ENCODE results near the gene POPDC2. TPM values are rescaled to one million over a fixed set of nuclear protein-coding genes. Genes with fewer than 3 reads are reported as not detected.
A peak's percentile ranks its signal among the peaks of the same experiment; 100 is the strongest.
"Not testable (repeated sequence)": the region's sequence is repeated elsewhere in the genome, so short reads cannot be mapped to it uniquely, and the experiment has no call there.

Gene POPDC2
- total RNA-seq, 2 donors from 2014 or later: 6.6 to 7.2 TPM

DNA sequence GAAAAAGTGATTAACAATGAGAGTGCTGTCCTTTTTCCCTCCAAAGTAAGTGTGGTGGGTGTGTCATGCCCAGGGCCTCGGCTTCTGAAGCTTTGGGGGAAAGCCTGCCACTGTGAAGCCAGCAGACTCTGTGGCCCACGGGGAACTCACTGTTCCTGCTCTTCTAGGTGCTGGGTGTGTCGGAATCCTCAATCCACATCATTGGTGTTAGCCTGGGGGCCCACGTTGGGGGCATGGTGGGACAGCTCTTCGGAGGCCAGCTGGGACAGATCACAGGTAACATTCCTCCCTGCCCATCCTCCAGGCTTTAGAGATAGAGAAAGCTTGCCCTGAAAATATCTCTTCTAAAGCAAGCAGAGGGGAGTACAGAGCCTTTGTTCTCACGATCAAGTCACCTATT is 51.1 kb downstream of the POPDC2 start:
- Mint-ChIP-seq H3K4me3 (no peak overlapping the region), H3K27ac (no peak overlapping the region), H3K4me1 (ENCODE audit: low read depth) (peaks cover 9% of the 10 kb centered on the region), H3K27me3 (ENCODE audit: low read depth) (peaks cover 56% of the 10 kb centered on the region), H3K36me3 (ENCODE audit: insufficient read depth in 2 of 2) (no peaks in the 10 kb centered on the region), H3K9me3 (no peaks in the 10 kb centered on the region)
- DNase-seq: no peak
- no peak for ATAC-seq (replicated peaks in 1 of 2)

DNA sequence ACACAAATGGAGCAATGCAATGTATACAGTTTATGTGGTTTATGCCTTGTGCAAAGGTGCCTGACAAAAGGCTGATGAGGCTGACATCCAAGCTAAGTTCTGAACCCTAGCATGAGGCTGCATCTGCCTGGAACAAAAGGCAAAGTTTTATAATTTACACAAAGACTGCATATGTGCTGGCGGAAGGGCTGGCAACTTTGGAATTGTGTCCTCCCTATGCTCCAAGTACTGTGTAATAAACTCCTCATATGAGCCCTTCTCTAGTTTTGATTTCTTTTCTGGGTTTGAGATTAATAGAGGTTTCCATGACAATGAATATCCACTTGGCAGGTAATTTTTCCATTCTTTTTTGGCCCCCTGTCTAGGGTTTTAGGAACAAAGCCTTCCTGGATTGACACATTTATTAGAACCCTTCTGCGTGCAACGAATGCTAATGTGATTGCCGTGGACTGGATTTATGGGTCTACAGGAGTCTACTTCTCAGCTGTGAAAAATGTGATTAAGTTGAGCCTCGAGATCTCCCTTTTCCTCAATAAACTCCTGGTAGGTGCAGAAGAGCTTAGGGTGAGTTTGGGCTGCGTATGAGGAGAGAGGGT is 51.9 kb downstream of the POPDC2 start:
- Mint-ChIP-seq H3K36me3 (ENCODE audit: insufficient read depth in 2 of 2) (no peaks in the 10 kb centered on the region), H3K4me3 (no peak overlapping the region), H3K27ac (no peak overlapping the region)

GRCh38 chr3:119604878-119605277 is 55.5 kb downstream of the POPDC2 start:
- H3K36me3 Mint-ChIP-seq (ENCODE audit: insufficient read depth in 2 of 2): no peaks in the 10 kb centered on the region
- H3K27me3 Mint-ChIP-seq (ENCODE audit: low read depth): peaks cover 35% of the 10 kb centered on the region
- DNase-seq: peak; percentile 7 to 9
- peak; percentile 71 to 78 for ATAC-seq (replicated peaks in 1 of 2)
- H3K9me3 Mint-ChIP-seq: no peaks in the 10 kb centered on the region
- peaks cover 21% of the 10 kb centered on the region for H3K4me1 Mint-ChIP-seq (ENCODE audit: low read depth)
- H3K27ac Mint-ChIP-seq: no peak overlapping the region
- no peak overlapping the region for H3K4me3 Mint-ChIP-seq

More for the DNA sequence above, 51.9 kb downstream of the POPDC2 start:
- peaks cover 9% of the 10 kb centered on the region for H3K4me1 Mint-ChIP-seq (ENCODE audit: low read depth)
- H3K9me3 Mint-ChIP-seq: no peaks in the 10 kb centered on the region
- no peak for DNase-seq
- no peak for ATAC-seq (replicated peaks in 1 of 2)
- H3K27me3 Mint-ChIP-seq (ENCODE audit: low read depth): peaks cover 56% of the 10 kb centered on the region

- H3K27me3 Mint-ChIP-seq (ENCODE audit: low read depth): peaks cover 21% of the 10 kb centered on the region
- no peak overlapping the region for H3K27ac Mint-ChIP-seq
- ATAC-seq (replicated peaks in 1 of 2): no peak
Measured at GRCh38 chr3:119602676-119603075, 57.7 kb downstream of the POPDC2 start.

DNA sequence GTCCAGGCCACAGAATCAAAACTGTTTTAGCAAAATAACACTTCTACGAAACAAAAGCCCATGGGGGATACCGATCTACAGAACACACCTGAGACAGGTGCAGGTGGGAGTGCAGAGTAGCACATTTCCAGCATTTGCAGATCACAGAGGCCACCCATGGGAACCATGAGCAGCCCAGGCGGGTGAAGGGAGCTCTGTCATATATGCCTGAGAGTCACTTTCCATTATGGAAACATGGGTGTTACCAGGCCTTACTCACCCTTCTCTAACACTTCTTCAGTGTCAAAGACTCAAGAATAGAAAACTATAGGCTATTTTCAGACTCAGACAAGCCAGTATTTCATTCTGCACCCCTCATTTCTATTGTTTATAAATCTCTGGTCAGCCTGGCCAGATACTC is 59.2 kb downstream of the POPDC2 start:
- DNase-seq (peak; percentile 9 to 20), ATAC-seq (replicated peaks in 1 of 2) (peak; percentile 58 to 65)
- peaks cover 8% of the 10 kb centered on the region for H3K27me3 Mint-ChIP-seq (ENCODE audit: low read depth)
- H3K4me1 Mint-ChIP-seq (ENCODE audit: low read depth): peaks cover 33% of the 10 kb centered on the region
- H3K9me3 Mint-ChIP-seq: no peaks in the 10 kb centered on the region
- no peak overlapping the region for H3K4me3 Mint-ChIP-seq
- H3K27ac Mint-ChIP-seq: no peak overlapping the region
- H3K36me3 Mint-ChIP-seq (ENCODE audit: insufficient read depth in 2 of 2): no peaks in the 10 kb centered on the region

More at GRCh38 chr3:119602676-119603075, 57.7 kb downstream of the POPDC2 start:
- no peak for DNase-seq
- H3K9me3 Mint-ChIP-seq: no peaks in the 10 kb centered on the region
- no peak overlapping the region for H3K4me3 Mint-ChIP-seq
- no peaks in the 10 kb centered on the region for H3K36me3 Mint-ChIP-seq (ENCODE audit: insufficient read depth in 2 of 2)
- H3K4me1 Mint-ChIP-seq (ENCODE audit: low read depth): peaks cover 28% of the 10 kb centered on the region

DNA sequence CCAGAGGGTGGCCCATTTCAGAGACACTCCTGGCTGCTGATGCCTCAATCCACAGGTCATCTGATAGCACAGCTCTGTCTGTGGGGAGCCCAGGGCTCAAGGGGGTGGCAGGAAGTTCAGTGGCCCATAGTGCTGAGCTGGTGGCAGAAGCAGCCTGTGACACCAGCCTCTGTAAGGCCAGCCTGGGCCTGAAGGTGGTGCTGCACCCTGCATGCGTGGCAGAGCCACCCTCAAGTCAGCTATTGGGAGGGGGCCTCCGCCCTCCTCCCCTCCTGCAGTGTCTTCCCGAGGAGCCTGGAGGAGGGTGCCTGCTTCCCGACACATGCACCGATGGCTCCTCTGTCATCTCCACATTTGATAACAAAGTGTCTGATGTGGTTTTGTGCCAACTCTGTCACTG is 59.7 kb downstream of the POPDC2 start:
- peaks cover 37% of the 10 kb centered on the region for H3K4me1 Mint-ChIP-seq (ENCODE audit: low read depth)
- H3K36me3 Mint-ChIP-seq (ENCODE audit: insufficient read depth in 2 of 2): no peaks in the 10 kb centered on the region
- H3K9me3 Mint-ChIP-seq: no peaks in the 10 kb centered on the region
- no peak overlapping the region for H3K27ac Mint-ChIP-seq
- H3K27me3 Mint-ChIP-seq (ENCODE audit: low read depth): peaks cover 8% of the 10 kb centered on the region
- no peak overlapping the region for H3K4me3 Mint-ChIP-seq
- ATAC-seq (replicated peaks in 1 of 2): peak; percentile 78 to 83
- peak; percentile 61 for DNase-seq

- no peak for DNase-seq
- no peak for ATAC-seq (replicated peaks in 1 of 2)
- no peaks in the 10 kb centered on the region for H3K36me3 Mint-ChIP-seq (ENCODE audit: insufficient read depth in 2 of 2)
- no peak overlapping the region for H3K4me3 Mint-ChIP-seq
- H3K9me3 Mint-ChIP-seq: no peaks in the 10 kb centered on the region
- no peak overlapping the region for H3K27ac Mint-ChIP-seq
- H3K27me3 Mint-ChIP-seq (ENCODE audit: low read depth): peaks cover 8% of the 10 kb centered on the region
- H3K4me1 Mint-ChIP-seq (ENCODE audit: low read depth): peaks cover 29% of the 10 kb centered on the region
Measured at GRCh38 chr3:119599558-119600174, 60.7 kb downstream of the POPDC2 start.

DNA sequence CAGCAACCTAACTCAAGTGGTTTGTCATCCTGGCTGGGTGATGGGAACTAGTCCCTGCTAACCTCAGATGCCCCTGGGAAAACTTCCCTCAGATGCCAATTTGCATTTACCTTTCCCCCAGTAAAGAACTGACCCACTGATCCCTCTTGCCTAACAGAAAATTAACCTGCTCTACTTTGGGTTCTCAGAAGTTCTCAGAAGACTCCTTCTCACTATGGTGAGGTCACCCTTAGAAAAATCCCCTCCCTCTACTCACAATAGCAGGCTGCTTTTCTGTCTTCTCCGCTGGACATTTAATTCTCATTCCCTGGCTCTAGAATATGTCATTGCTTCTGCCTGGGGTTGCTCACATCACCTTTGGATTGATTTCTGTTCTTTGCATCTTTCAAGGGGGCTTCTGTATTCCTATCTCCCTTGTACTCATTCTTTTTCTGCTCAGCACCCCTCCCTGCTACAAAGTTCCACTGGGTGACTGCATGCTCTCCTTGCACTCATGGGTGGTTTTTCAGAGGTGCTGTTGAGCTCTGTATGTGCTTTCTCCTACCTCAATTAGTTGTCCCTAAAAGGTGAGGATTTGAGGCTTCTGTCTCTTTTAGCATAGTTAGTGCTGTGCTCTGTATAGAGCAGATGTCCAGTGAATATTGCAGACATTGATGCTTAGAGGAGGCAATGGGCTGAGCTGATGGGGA is 61.8 kb downstream of the POPDC2 start:
- no peaks in the 10 kb centered on the region for H3K36me3 Mint-ChIP-seq (ENCODE audit: insufficient read depth in 2 of 2)
- H3K27ac Mint-ChIP-seq: peak overlapping the region; percentile 12
- DNase-seq (no peak), ATAC-seq (replicated peaks in 1 of 2) (peak; percentile 50 to 55)
- peak overlapping the region in 1 of 2 donors; percentile 17 for H3K4me3 Mint-ChIP-seq
- no peaks in the 10 kb centered on the region for H3K9me3 Mint-ChIP-seq
- peaks cover 29% of the 10 kb centered on the region for H3K4me1 Mint-ChIP-seq (ENCODE audit: low read depth)
- peaks cover 14% of the 10 kb centered on the region for H3K27me3 Mint-ChIP-seq (ENCODE audit: low read depth)

- no peak for DNase-seq
- Mint-ChIP-seq H3K4me1 (ENCODE audit: low read depth) (peaks cover 29% of the 10 kb centered on the region), H3K27ac (peak within 1 kb of the TSS; percentile 12)
Measured at GRCh38 chr3:119597548-119598288, 62.7 kb downstream of the POPDC2 start, which contains the start of gene PLA1A. TSS of gene PLA1A (plus strand) at chr3:119597885. CDS start at chr3:119597914, 29 bp downstream.

DNA sequence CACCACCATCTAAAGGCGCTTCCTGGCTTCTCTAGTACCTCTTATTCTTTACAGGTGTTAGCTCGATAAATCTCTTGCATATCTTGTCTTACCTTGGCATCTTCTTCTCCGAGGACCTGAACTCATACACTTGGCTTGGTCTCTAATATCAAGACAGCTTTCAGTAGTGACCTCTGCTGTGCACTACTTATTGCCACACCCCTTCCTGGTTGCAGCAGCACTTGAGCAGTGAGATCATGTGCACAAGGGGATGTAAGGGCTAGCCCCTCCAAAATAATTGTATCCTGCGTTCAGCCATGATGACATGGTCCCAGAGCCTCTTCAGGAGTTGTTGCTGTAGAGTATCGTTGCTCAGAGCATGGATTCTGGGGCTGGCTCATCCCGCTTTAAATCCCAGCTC is 64.0 kb downstream of the POPDC2 start:
- ATAC-seq (replicated peaks in 1 of 2): no peak
- peaks cover 27% of the 10 kb centered on the region for H3K4me1 Mint-ChIP-seq (ENCODE audit: low read depth)
- H3K27ac Mint-ChIP-seq: no peak overlapping the region
- H3K4me3 Mint-ChIP-seq: no peak overlapping the region
- H3K27me3 Mint-ChIP-seq (ENCODE audit: low read depth): peaks cover 22% of the 10 kb centered on the region
- no peak for DNase-seq
- H3K36me3 Mint-ChIP-seq (ENCODE audit: insufficient read depth in 2 of 2): no peaks in the 10 kb centered on the region
- no peaks in the 10 kb centered on the region for H3K9me3 Mint-ChIP-seq

More at GRCh38 chr3:119597548-119598288, 62.7 kb downstream of the POPDC2 start, which contains the start of gene PLA1A:
- H3K4me3 Mint-ChIP-seq: peak within 1 kb of the TSS in 1 of 2 donors; percentile 22
- ATAC-seq (replicated peaks in 1 of 2): peak in 1 of 2 donors; percentile 23
- H3K9me3 Mint-ChIP-seq: no peaks in the 10 kb centered on the region
- H3K27me3 Mint-ChIP-seq (ENCODE audit: low read depth): peaks cover 17% of the 10 kb centered on the region
- no peaks in the 10 kb centered on the region for H3K36me3 Mint-ChIP-seq (ENCODE audit: insufficient read depth in 2 of 2)

- H3K4me1 Mint-ChIP-seq (ENCODE audit: low read depth): peaks cover 20% of the 10 kb centered on the region
- H3K4me3 Mint-ChIP-seq: no peak overlapping the region
- H3K27me3 Mint-ChIP-seq (ENCODE audit: low read depth): peaks cover 22% of the 10 kb centered on the region
- no peaks in the 10 kb centered on the region for H3K36me3 Mint-ChIP-seq (ENCODE audit: insufficient read depth in 2 of 2)
- no peaks in the 10 kb centered on the region for H3K9me3 Mint-ChIP-seq
- no peak overlapping the region for H3K27ac Mint-ChIP-seq
- ATAC-seq (replicated peaks in 1 of 2) (no peak), DNase-seq (no peak)
Measured at GRCh38 chr3:119595639-119596334, 64.6 kb downstream of the POPDC2 start.

GRCh38 chr3:119594929-119595328 is 65.5 kb downstream of the POPDC2 start:
- H3K27ac Mint-ChIP-seq; DNase-seq; H3K36me3 Mint-ChIP-seq (ENCODE audit: insufficient read depth in 2 of 2); ATAC-seq (replicated peaks in 1 of 2); H3K9me3 Mint-ChIP-seq; H3K4me3 Mint-ChIP-seq: not testable (repeated sequence)
- Mint-ChIP-seq H3K4me1 (ENCODE audit: low read depth) (peaks cover 19% of the 10 kb centered on the region), H3K27me3 (ENCODE audit: low read depth) (peaks cover 28% of the 10 kb centered on the region)

Measured in activated T-cell treated with anti-CD3 and anti-CD28 coated beads, Interleukin-2, amount 50 U/mL, for 72 hours (primary cell).